ENCODE results near the gene CRMP1. TPM values are rescaled to one million over a fixed set of nuclear protein-coding genes. Genes with fewer than 3 reads are reported as not detected.
A peak's percentile ranks its signal among the peaks of the same experiment; 100 is the strongest.

The CRMP1 gene
- total and polyA plus RNA-seq, 7 experiments from 2014 or later, result 0.46 TPM; not detected in 6

DNA sequence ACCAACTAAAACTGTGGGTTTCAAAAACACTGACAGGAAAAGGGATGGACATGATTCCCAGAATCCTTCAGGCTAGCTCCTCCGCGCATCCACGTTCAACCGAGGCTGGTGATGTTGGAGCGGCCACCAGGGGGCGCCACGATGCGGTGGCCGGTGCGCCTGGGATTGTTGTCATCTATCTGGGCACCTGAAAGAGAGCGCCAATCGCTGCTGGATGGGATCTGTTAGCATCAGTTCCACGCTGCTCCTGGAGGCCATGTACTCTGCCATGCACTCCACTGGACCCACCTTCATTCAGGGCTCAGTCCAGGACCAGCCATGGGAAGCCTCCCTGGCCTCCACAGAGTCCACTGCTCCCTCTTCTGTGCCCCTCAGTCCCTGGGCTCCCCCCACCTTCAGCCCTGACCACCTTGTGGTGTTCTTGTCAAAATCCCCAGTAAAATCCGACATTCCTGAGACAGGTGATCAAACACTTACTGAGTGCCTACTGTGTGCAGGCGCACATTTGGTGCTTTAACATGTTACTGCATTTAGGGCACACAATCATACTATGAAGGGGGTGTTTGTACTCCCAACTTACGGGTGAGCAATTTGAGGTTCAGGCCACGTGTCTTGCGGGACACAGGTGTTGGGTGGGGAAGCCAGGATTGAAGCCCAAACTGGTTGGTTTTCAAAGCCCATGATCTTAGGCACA, 71.1 kb downstream of the CRMP1 start:
- Histone ChIP-seq H3K4me1 (ENCODE audit: control insufficient read depth in 2 of 2, insufficient read depth in 2 of 2, low read length in 2 of 2) (no peaks in the 10 kb centered on the region), H3K36me3 (ENCODE audit: control insufficient read depth in 2 of 3, insufficient read depth in 3 of 3, low read length in 3 of 3) (no peaks in the 10 kb centered on the region), H3K27me3 (ENCODE audit: control insufficient read depth in 2 of 2, insufficient read depth in 2 of 2, low read length in 2 of 2) (no peaks in the 10 kb centered on the region), H3K4me3 (ENCODE audit: low read length) (no peak overlapping the region), H3K9me3 (ENCODE audit: control insufficient read depth in 2 of 3, low read length in 3 of 3) (no peaks in the 10 kb centered on the region), H3K27ac (ENCODE audit: low read depth, low read length) (no peak overlapping the region)
- Mint-ChIP-seq H3K27ac (no peak overlapping the region), H3K27me3 (peaks cover 0 to 2% (median 0%) of the 10 kb centered on the region in 5 donors), H3K4me1 (peaks cover 0 to 32% (median 0%) of the 10 kb centered on the region in 7 donors), H3K36me3 (no peaks in the 10 kb centered on the region), H3K4me3 (no peak overlapping the region), H3K9me3 (peaks cover 0 to 2% (median 0%) of the 10 kb centered on the region in 11 donors)
- POLR2A ChIA-PET, result no interaction called here
- ATAC-seq, result no peak
- peak in 1 of 9 donors; percentile 28 for DNase-seq
- intact Hi-C loops (cut with micrococcal nuclease), result no loop called here
- CTCF ChIA-PET, result no interaction called here

DNA sequence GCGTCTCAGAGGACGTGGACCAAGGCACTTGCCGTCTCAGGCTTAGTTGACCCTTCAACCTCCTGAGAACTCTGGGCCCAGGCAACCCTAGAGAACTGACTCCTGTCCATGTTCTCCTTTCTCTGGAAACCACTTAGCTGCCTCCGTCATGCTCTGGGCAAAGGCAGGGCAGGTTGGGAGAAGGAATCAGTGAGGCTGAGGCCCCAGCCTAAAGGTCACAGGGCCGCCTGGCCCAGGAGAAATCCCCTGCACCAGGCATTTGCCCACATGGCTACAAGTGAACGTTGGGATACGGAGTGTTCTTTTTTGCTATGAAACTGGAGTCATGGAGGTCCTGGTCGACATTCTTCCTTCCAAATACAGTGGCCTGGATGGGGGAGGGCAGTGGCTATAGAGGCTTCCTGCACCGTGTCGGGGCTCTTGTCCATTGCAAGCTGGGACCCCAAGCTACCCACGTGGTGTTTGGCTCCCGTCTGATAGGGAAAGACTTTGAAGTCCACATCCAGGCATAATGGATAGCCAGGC, 76.0 kb downstream of the CRMP1 start:
- Mint-ChIP-seq H3K27ac (no peak overlapping the region), H3K4me1 (no peaks in the 10 kb centered on the region), H3K27me3 (peaks cover 0 to 11% (median 0%) of the 10 kb centered on the region in 5 donors), H3K9me3 (peaks cover 0 to 4% (median 0%) of the 10 kb centered on the region in 11 donors), H3K36me3 (no peaks in the 10 kb centered on the region), H3K4me3 (no peak overlapping the region)
- ChIA-PET CTCF (no interaction called here), POLR2A (no interaction called here)
- ATAC-seq (no peak), DNase-seq (no peak)
- no peak overlapping the region for H3K4me3 ChIP-seq (ENCODE audit: low read length)
- H3K4me1 ChIP-seq (ENCODE audit: control insufficient read depth in 2 of 2, insufficient read depth in 2 of 2, low read length in 2 of 2), result no peaks in the 10 kb centered on the region
- H3K27ac ChIP-seq (ENCODE audit: low read depth, low read length), result no peak overlapping the region
- intact Hi-C loops (cut with micrococcal nuclease), result loop anchor here in 1 of 2 donors (10.0 kb wide), 1 partner anchor 1332 kb away; no protein-coding TSS in a partner anchor
- H3K9me3 ChIP-seq (ENCODE audit: control insufficient read depth in 2 of 3, low read length in 3 of 3), result no peaks in the 10 kb centered on the region
- H3K36me3 ChIP-seq (ENCODE audit: control insufficient read depth in 2 of 3, insufficient read depth in 3 of 3, low read length in 3 of 3), result no peaks in the 10 kb centered on the region
- no peaks in the 10 kb centered on the region for H3K27me3 ChIP-seq (ENCODE audit: control insufficient read depth in 2 of 2, insufficient read depth in 2 of 2, low read length in 2 of 2)

DNA sequence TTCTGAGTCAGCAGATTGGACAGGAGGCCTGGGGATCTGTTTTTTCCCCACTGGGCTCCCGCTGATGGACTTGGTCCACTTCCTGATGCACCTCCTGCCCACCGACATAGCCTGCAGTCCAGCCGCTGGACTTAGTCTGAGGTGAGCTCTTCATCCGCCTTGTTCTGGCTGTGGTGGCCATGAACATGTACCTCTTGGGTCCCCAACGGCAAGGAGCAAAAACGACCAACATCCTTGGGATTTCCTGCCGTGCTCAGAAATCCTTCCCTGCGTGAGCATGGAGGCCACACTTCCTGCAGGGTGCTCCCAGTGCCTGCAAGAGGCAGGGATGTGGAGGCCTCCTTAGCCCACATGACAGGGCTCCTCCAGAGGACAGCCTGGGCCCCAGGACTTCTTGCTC, 76.8 kb downstream of the CRMP1 start:
- DNase-seq (no peak), ATAC-seq (no peak)
- Histone ChIP-seq H3K36me3 (ENCODE audit: control insufficient read depth in 2 of 3, insufficient read depth in 3 of 3, low read length in 3 of 3) (no peaks in the 10 kb centered on the region), H3K9me3 (ENCODE audit: control insufficient read depth in 2 of 3, low read length in 3 of 3) (no peaks in the 10 kb centered on the region), H3K4me1 (ENCODE audit: control insufficient read depth in 2 of 2, insufficient read depth in 2 of 2, low read length in 2 of 2) (no peaks in the 10 kb centered on the region), H3K27me3 (ENCODE audit: control insufficient read depth in 2 of 2, insufficient read depth in 2 of 2, low read length in 2 of 2) (no peaks in the 10 kb centered on the region), H3K27ac (ENCODE audit: low read depth, low read length) (no peak overlapping the region), H3K4me3 (ENCODE audit: low read length) (no peak overlapping the region)
- ChIA-PET POLR2A (no interaction called here), CTCF (no interaction called here)
- no peak overlapping the region for H3K27ac Mint-ChIP-seq
- no peaks in the 10 kb centered on the region for H3K36me3 Mint-ChIP-seq
- peaks cover 0 to 11% (median 0%) of the 10 kb centered on the region in 5 donors for H3K27me3 Mint-ChIP-seq
- H3K4me1 Mint-ChIP-seq, result no peaks in the 10 kb centered on the region
- intact Hi-C loops (cut with micrococcal nuclease), result loop anchor here in 1 of 2 donors (10.0 kb wide), 1 partner anchor 1331 kb away; no protein-coding TSS in a partner anchor
- H3K9me3 Mint-ChIP-seq, result peaks cover 0 to 4% (median 0%) of the 10 kb centered on the region in 11 donors
- H3K4me3 Mint-ChIP-seq, result no peak overlapping the region

DNA sequence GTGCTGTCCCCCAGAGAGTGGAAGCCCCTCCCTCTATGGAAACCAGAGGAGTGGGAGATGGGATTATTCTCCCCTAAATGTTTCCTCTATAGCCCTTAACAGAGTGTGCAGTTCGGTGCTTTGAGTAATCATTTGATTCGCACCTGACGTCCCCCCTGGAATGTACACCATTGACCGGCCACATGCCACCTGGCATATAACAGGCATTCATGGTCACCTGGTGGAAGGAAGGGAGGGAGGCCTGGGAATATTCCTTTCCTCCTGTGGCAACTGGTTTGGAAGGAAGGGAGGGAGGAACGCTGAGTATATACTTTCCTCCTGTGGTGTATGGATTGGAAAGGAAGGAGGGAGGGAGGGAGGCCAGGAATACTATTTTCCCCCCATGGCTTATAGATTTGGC, 77.2 kb downstream of the CRMP1 start:
- intact Hi-C loops (cut with micrococcal nuclease), result loop anchor here in 1 of 2 donors (10.0 kb wide), 1 partner anchor 1331 kb away; no protein-coding TSS in a partner anchor
- H3K27me3 ChIP-seq (ENCODE audit: control insufficient read depth in 2 of 2, insufficient read depth in 2 of 2, low read length in 2 of 2), result no peaks in the 10 kb centered on the region
- H3K36me3 ChIP-seq (ENCODE audit: control insufficient read depth in 2 of 3, insufficient read depth in 3 of 3, low read length in 3 of 3), result no peaks in the 10 kb centered on the region
- Mint-ChIP-seq H3K27me3 (peaks cover 0 to 11% (median 0%) of the 10 kb centered on the region in 5 donors), H3K36me3 (no peaks in the 10 kb centered on the region), H3K4me3 (no peak overlapping the region), H3K27ac (no peak overlapping the region), H3K9me3 (peaks cover 0 to 4% (median 0%) of the 10 kb centered on the region in 11 donors), H3K4me1 (no peaks in the 10 kb centered on the region)
- no peak overlapping the region for H3K27ac ChIP-seq (ENCODE audit: low read depth, low read length)
- ATAC-seq, result no peak
- H3K4me1 ChIP-seq (ENCODE audit: control insufficient read depth in 2 of 2, insufficient read depth in 2 of 2, low read length in 2 of 2), result no peaks in the 10 kb centered on the region
- H3K4me3 ChIP-seq (ENCODE audit: low read length), result no peak overlapping the region
- H3K9me3 ChIP-seq (ENCODE audit: control insufficient read depth in 2 of 3, low read length in 3 of 3), result no peaks in the 10 kb centered on the region
- ChIA-PET POLR2A (no interaction called here), CTCF (no interaction called here)
- no peak for DNase-seq

DNA sequence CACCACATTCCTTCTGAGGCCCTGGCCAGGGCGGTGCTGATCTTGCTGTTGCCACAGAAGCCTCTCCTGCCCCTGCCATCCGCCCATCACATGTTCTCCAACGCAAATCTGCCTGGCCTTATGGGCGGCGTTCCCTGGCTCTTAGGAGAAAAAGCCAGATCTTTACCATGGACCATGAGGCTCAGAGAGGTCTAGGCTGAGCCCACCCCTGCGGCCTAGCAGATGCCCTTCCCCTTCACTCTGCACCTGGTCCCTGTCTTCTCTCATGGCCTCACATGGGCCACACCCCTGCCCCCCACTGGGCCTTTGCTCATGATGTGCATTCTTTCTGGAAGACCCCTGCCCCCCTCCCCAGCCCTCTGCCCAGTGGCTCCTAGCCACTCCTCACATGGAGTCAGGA, 78.5 kb downstream of the CRMP1 start:
- H3K4me3 Mint-ChIP-seq, result no peak overlapping the region
- DNase-seq, result no peak
- no peak overlapping the region for H3K4me3 ChIP-seq (ENCODE audit: low read length)
- intact Hi-C loops (cut with micrococcal nuclease), result loop anchor here in 1 of 2 donors (10.0 kb wide), 1 partner anchor 1330 kb away; no protein-coding TSS in a partner anchor
- H3K27ac ChIP-seq (ENCODE audit: low read depth, low read length), result no peak overlapping the region
- H3K27ac Mint-ChIP-seq, result no peak overlapping the region
- H3K9me3 Mint-ChIP-seq, result peaks cover 0 to 4% (median 0%) of the 10 kb centered on the region in 11 donors
- no peaks in the 10 kb centered on the region for H3K36me3 ChIP-seq (ENCODE audit: control insufficient read depth in 2 of 3, insufficient read depth in 3 of 3, low read length in 3 of 3)
- H3K36me3 Mint-ChIP-seq, result no peaks in the 10 kb centered on the region
- H3K4me1 Mint-ChIP-seq, result no peaks in the 10 kb centered on the region
- H3K27me3 ChIP-seq (ENCODE audit: control insufficient read depth in 2 of 2, insufficient read depth in 2 of 2, low read length in 2 of 2), result no peaks in the 10 kb centered on the region
- ChIA-PET CTCF (no interaction called here), POLR2A (no interaction called here)
- ATAC-seq, result no peak
- no peaks in the 10 kb centered on the region for H3K9me3 ChIP-seq (ENCODE audit: control insufficient read depth in 2 of 3, low read length in 3 of 3)
- H3K27me3 Mint-ChIP-seq, result peaks cover 0 to 11% (median 0%) of the 10 kb centered on the region in 5 donors
- no peaks in the 10 kb centered on the region for H3K4me1 ChIP-seq (ENCODE audit: control insufficient read depth in 2 of 2, insufficient read depth in 2 of 2, low read length in 2 of 2)

DNA sequence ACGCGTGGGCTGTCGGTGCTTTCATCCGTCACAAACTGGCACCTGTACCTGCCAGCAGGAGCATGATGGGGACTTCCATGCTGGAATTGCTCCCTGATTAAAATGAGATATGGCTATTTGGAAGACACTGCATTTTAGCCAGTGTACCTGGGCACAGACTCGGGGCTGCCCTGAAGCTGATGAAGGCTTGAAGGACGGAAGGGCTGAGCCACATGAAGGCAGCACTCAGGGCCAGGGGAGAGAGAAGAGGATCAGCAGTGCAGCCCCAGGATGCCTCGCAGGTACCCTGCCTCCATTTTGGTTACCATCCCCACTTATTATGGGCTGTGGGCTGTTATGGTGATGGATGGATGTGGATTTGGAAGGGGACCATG, 79.0 kb downstream of the CRMP1 start:
- CTCF ChIA-PET, result no interaction called here
- DNase-seq, result no peak
- Mint-ChIP-seq H3K27me3 (peaks cover 0 to 11% (median 0%) of the 10 kb centered on the region in 5 donors), H3K9me3 (peaks cover 0 to 4% (median 0%) of the 10 kb centered on the region in 11 donors), H3K4me1 (no peaks in the 10 kb centered on the region), H3K27ac (no peak overlapping the region), H3K4me3 (no peak overlapping the region), H3K36me3 (no peaks in the 10 kb centered on the region)
- H3K36me3 ChIP-seq (ENCODE audit: control insufficient read depth in 2 of 3, insufficient read depth in 3 of 3, low read length in 3 of 3), result no peaks in the 10 kb centered on the region
- H3K4me1 ChIP-seq (ENCODE audit: control insufficient read depth in 2 of 2, insufficient read depth in 2 of 2, low read length in 2 of 2), result no peaks in the 10 kb centered on the region
- POLR2A ChIA-PET, result no interaction called here
- H3K27me3 ChIP-seq (ENCODE audit: control insufficient read depth in 2 of 2, insufficient read depth in 2 of 2, low read length in 2 of 2), result no peaks in the 10 kb centered on the region
- no peaks in the 10 kb centered on the region for H3K9me3 ChIP-seq (ENCODE audit: control insufficient read depth in 2 of 3, low read length in 3 of 3)
- no peak overlapping the region for H3K4me3 ChIP-seq (ENCODE audit: low read length)
- intact Hi-C loops (cut with micrococcal nuclease), result loop anchor here in 1 of 2 donors (1.0 to 10.0 kb wide), 2 partner anchors 819 to 1329 kb away; no protein-coding TSS in a partner anchor
- ATAC-seq, result no peak
- H3K27ac ChIP-seq (ENCODE audit: low read depth, low read length), result no peak overlapping the region
